Measurements from ENCODE around the gene IL16. TPM values are rescaled to one million over a fixed set of nuclear protein-coding genes. Genes with fewer than 3 reads are reported as not detected.

IL16 gene
- total RNA-seq, 1 donor = 44.7 TPM

- DNase-seq (ENCODE audit: low read depth in 2 of 3, low spot score in 2 of 3) = no peak
These were observed 57.7 kb downstream of the IL16 start for GRCh38 chr15:81254277-81254915.

DNA sequence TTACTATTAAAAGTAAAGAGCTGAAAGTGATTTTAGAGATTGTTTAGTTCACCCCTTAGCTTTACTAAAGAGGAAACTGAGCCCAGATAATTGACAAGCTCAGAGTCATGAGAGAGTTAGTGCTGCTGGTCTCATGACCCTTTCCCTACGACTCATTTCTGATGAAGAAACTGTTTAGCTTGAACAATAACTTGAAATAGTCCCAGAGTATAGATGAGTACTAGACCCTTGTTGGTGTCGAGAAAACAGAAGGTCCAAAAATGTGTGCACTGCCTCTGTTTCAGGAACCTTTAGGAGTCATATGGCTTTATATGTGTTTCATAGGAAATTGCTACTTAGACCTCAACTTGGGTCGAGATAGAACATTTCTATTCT, 58.2 kb downstream of the IL16 start:
- no peak for DNase-seq (ENCODE audit: low read depth in 2 of 3, low spot score in 2 of 3)

GRCh38 chr15:81255315-81255957, 58.8 kb downstream of the IL16 start:
- DNase-seq (ENCODE audit: low read depth in 2 of 3, low spot score in 2 of 3) = no peak

DNA sequence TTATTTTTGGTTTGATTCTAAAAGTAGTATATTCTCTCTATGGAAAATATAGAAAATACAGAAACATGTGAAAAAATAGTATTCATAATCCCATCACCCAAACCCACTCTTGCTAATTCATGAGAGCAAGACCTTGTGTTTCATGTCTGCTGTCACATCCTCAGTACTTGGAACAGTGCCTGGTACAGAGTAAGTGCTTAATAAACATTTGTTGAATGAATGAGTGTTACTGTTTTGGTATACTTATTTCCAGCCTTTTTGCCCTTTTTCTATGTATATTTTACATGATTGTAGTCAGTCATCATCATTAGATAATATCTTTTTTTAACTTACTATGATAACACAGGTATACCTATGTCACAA, 59.3 kb downstream of the IL16 start:
- no peak for DNase-seq (ENCODE audit: low read depth in 2 of 3, low spot score in 2 of 3)

DNA sequence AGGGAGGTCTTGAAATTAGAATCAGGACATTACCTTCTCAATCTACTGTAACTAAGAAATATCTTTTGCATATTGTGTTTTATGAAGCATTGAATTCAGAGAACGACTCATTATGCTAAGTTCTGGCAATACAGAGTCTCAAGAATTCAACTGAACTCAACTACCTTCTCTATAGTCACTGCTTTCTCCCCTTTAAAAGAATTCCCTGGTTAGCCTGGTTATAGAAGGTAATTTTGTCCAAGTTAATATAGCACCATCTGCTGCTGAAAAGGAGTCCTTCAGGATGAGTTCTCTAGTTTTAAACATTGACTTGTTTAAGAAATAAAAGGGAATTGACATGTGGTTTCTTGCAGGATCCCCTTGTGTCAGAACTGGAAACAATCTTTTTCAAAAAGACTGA, 60.2 kb downstream of the IL16 start:
- peak in 2 of 3 donors; percentile 42 to 69 for DNase-seq (ENCODE audit: low read depth in 2 of 3, low spot score in 2 of 3)

- DNase-seq (ENCODE audit: low read depth in 2 of 3, low spot score in 2 of 3) = no peak
These were observed 60.8 kb downstream of the IL16 start for GRCh38 chr15:81257435-81257834.

GRCh38 chr15:81258455-81258854, 61.8 kb downstream of the IL16 start:
- DNase-seq (ENCODE audit: low read depth in 2 of 3, low spot score in 2 of 3) = no peak

DNA sequence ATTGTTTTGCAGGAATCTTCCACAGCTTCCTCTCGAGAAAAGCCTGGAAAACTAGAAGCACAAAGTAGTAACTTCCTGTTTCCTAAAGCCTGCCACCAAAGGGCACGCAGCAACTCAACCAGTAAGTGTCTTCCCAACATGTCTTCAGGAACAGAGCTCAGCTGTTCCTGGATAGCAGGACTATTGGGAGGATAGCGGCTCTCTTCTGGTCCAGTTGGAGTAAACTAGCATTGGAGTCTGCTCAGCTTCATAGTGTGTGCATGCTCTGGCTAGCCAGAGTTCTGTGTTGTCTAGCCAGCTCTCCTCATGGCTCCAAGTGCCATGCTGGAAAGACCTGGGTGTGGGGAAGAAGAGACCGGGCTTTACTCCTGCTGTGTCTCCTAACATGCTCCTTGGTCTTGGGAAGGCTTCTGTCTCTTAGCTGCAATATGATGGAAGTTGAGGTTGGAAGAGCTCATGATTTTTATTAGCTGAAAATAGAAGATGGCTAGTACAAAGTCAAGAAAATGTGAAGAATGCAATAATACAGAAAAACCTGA, 63.1 kb downstream of the IL16 start:
- DNase-seq (ENCODE audit: low read depth in 2 of 3, low spot score in 2 of 3) = no peak

DNA sequence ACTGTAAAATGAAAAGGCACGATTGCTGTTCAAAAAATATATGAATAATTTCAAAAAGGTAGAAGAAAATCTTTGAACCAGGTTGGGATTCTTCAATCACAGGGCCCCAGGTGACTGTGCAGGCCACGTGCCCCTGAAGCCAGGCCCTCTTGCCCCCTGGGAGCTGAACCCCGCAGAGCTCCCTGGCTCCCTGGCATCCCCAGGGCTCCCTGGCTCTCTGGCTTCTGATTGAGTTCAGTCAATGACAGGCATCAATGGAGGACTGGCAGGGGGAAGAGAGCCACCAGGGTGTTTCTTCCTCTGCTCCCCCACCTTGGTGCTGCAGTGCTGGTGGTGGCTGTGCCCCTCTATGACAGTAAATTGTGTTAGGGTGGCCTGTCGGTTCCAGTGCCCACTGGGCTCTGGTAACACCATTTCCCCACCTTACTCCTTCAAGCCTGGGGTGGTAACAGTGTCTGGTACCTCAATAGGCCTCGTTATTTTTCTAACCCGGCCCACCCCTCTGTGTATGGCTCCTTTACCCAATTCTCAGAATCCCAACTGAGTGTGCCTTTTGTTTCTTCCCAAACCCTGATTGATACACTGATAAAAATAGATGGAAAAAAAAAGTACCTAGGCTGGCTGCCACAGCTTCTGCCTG, 64.6 kb downstream of the IL16 start:
- no peak for DNase-seq (ENCODE audit: low read depth in 2 of 3, low spot score in 2 of 3)

GRCh38 chr15:81263477-81263876, 66.8 kb downstream of the IL16 start:
- no peak for DNase-seq (ENCODE audit: low read depth in 2 of 3, low spot score in 2 of 3)

DNA sequence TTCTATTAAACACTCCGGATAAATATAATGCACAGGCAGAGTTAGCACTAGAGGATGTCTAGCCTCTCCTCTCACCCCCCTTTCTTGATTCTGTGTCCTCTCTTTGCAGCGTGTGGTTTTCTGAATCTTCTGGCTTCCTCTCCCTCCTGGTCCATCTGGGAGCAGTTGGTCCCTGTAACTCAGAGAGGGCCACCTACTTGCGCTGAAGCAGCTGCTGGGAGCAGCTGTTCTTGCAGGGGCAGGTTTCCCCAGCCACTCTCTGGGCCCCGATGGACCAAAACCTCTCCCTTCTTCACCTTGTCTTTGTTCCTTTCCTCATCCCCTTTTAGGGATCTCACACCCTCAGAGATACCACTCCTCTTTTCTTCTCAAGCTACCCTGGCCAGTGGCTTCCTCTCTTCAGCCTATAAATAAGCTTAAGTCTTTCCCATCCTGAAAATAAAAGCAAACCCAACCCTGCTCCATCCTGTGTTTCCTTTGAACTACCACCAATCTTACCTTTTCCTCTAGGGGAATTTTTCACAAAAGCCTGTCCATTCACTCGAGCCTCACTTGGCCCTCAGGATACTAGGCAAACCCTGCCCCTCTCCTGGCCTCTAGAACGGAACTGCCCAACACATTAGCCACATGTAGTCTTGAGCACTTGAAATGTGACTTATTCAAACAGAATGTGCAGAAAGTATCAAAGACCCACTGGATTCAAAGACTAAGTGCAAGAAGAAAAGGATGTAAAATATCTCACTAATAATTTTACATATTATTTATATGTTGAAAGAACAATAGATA, 67.6 kb downstream of the IL16 start:
- DNase-seq (ENCODE audit: low read depth in 2 of 3, low spot score in 2 of 3) = no peak

DNA sequence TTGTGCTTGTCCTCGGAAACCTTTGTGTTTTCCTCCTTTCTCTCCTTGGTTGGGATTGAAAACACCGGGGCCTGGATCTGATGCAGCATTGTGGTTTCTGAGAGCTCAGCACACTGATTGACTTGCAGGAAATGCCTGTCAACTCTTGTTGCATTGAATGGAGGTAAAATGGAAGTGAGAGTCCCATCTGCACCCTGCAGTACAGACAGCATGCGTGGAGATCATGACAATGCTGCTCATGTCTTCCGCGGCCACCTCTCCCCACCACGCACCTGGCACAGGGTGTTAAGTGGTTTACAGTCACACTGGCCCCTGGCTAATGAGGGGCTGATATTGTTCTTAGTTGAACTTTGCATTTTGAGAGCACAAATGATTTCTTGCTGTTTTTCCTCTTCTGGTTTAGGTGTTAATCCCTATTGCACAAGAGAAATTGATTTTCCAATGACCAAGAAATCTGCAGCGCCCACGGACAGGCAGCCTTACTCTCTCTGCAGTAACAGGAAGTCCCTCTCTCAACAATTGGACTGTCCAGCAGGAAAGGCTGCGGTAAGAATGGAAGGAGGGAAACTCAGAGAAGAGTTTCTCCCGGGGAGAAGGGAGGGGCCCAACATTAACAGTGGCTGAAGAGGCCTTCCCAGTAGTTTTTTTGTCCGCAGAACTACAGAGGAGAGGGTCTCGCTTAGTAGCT, 68.7 kb downstream of the IL16 start:
- DNase-seq (ENCODE audit: low read depth in 2 of 3, low spot score in 2 of 3) = no peak

- DNase-seq (ENCODE audit: low read depth in 2 of 3, low spot score in 2 of 3) = peak; percentile 57 to 89 (median 78)
These were observed 69.5 kb downstream of the IL16 start for GRCh38 chr15:81265944-81266775.

GRCh38 chr15:81268340-81268739, 71.7 kb downstream of the IL16 start:
- DNase-seq (ENCODE audit: low read depth in 2 of 3, low spot score in 2 of 3) = no peak

DNA sequence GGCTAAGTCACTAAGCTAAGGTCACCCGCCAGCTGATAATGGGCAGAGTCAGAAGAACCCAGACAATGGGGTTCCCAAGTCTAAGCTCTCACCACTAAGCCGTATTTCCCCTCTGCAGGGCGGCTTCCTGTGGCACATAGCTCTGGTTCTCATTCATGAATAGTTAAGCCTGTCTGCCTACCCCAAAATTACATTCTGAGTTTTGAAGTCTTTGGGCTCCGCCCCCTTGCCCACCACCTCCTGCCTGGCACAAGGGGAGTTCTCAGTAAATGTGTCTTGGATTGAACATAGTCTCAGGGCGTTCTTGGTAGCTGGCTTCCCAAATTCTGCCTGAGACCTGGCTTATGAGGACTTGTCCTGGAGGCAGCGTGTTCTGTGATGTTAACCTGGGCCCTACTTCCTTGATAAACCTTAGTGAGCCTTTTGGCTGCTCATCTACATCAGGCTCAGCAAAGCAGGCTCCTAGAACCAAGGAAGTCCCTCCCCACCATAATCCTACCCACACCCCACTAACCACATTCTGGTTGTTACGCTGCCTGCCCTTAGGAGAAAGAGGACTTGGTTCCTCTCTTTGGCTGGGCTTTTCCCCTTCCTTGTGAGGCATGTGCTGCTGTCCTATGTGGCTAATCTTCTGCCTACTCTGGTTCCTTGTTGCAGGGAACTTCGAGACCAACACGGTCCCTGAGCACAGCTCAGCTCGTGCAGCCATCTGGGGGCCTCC, 72.4 kb downstream of the IL16 start:
- peak in 1 of 3 donors; percentile 34 for DNase-seq (ENCODE audit: low read depth in 2 of 3, low spot score in 2 of 3)

DNA sequence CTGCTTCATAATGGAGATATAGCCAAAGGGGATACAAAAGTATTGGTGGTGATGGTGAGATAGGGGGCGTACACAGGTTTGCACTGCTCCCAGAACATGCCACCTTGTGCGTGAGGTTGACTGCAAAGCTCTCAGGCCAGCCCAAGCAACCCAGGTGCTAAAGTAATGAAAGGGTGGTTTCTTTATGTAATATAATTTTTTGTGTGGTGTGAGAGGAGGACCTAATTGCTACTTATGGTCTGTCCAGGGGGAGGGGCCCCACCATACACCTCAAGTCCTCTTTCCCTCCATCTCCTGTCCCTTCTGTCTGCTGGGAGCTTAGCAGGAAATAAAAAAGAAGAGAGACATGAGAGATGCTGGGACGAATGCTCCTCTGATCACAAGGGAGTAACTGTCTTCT, 73.5 kb downstream of the IL16 start:
- DNase-seq (ENCODE audit: low read depth in 2 of 3, low spot score in 2 of 3) = no peak

- no peak for DNase-seq (ENCODE audit: low read depth in 2 of 3, low spot score in 2 of 3)
These were observed 74.3 kb downstream of the IL16 start for GRCh38 chr15:81270781-81271491.

Data from hematopoietic multipotent progenitor cell (in vitro differentiated cells).